ENCODE results near the gene OPHN1. TPM values are rescaled to one million over a fixed set of nuclear protein-coding genes. Genes with fewer than 3 reads are reported as not detected.

Gene OPHN1
- total RNA-seq, 1 donor from 2014 or later, result 3.7 TPM

DNA sequence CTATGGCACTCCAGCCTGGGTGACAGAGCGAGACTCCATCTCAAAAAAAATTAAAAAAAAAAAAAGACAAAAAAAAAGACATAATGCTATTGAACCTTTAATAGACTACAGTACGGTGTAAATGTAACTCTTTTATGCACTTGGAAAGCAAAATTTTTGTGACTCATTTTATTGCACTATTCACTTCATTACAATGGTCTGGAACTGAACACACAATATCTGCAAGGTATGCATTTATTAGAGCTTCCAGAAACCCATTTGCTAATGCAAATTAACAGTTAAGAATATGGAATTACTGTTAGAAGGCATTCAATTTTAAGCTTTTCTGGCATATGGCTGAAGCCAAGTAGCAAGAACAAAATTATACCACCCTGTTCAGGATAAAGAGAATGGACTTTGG, 176.3 kb downstream of the OPHN1 start:
- H2AFZ ChIP-seq (ENCODE audit: low read depth, low read length), result no peak overlapping the region
- H3K79me2 ChIP-seq (ENCODE audit: insufficient read depth, low read length), result no peaks in the 10 kb centered on the region
- H3K9me3 Mint-ChIP-seq (ENCODE audit: unreplicated experiment), result peaks cover 2% of the 10 kb centered on the region
- FAIRE-seq (peak; percentile 81), DNase-seq (ENCODE audit: low read depth) (no peak)
- H3K27me3 ChIP-seq (ENCODE audit: insufficient read depth, low read length), result no peaks in the 10 kb centered on the region
- H4K20me1 ChIP-seq (ENCODE audit: insufficient read depth, low read length), result no peaks in the 10 kb centered on the region
- H3K9ac ChIP-seq (ENCODE audit: low read length), result no peak overlapping the region
- H3K4me3 ChIP-seq (ENCODE audit: insufficient read depth, low read depth, low read length), result no peak overlapping the region
- no peaks in the 10 kb centered on the region for H3K4me1 Mint-ChIP-seq (ENCODE audit: low read depth, unreplicated experiment)
- H3K4me3 Mint-ChIP-seq (ENCODE audit: unreplicated experiment), result no peak overlapping the region
- H3K36me3 Mint-ChIP-seq (ENCODE audit: low read depth, unreplicated experiment), result no peaks in the 10 kb centered on the region
- TF ChIP-seq, protein P1, sequence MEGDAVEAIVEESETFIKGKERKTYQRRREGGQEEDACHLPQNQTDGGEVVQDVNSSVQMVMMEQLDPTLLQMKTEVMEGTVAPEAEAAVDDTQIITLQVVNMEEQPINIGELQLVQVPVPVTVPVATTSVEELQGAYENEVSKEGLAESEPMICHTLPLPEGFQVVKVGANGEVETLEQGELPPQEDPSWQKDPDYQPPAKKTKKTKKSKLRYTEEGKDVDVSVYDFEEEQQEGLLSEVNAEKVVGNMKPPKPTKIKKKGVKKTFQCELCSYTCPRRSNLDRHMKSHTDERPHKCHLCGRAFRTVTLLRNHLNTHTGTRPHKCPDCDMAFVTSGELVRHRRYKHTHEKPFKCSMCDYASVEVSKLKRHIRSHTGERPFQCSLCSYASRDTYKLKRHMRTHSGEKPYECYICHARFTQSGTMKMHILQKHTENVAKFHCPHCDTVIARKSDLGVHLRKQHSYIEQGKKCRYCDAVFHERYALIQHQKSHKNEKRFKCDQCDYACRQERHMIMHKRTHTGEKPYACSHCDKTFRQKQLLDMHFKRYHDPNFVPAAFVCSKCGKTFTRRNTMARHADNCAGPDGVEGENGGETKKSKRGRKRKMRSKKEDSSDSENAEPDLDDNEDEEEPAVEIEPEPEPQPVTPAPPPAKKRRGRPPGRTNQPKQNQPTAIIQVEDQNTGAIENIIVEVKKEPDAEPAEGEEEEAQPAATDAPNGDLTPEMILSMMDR (IDR thresholded peaks at IDR 0.05; ENCODE audit: insufficient read depth, low read depth, low read length), result no peak
- TF ChIP-seq EZH2 (IDR thresholded peaks at IDR 0.05; ENCODE audit: insufficient read depth, low read length), result no peak
- H3K4me2 ChIP-seq (ENCODE audit: low read length), result no peak overlapping the region
- H3K4me1 ChIP-seq (ENCODE audit: insufficient read depth, low read length), result no peaks in the 10 kb centered on the region
- H3K36me3 ChIP-seq (ENCODE audit: insufficient read depth, low read length), result no peaks in the 10 kb centered on the region
- H3K27me3 Mint-ChIP-seq (ENCODE audit: low read depth, unreplicated experiment), result no peaks in the 10 kb centered on the region
- H3K27ac Mint-ChIP-seq (ENCODE audit: unreplicated experiment), result no peak overlapping the region
- no peaks in the 10 kb centered on the region for H3K9me3 ChIP-seq (ENCODE audit: insufficient read depth, low read depth, low read length)
- no peak overlapping the region for H3K27ac ChIP-seq (ENCODE audit: low read depth, low read length)

DNA sequence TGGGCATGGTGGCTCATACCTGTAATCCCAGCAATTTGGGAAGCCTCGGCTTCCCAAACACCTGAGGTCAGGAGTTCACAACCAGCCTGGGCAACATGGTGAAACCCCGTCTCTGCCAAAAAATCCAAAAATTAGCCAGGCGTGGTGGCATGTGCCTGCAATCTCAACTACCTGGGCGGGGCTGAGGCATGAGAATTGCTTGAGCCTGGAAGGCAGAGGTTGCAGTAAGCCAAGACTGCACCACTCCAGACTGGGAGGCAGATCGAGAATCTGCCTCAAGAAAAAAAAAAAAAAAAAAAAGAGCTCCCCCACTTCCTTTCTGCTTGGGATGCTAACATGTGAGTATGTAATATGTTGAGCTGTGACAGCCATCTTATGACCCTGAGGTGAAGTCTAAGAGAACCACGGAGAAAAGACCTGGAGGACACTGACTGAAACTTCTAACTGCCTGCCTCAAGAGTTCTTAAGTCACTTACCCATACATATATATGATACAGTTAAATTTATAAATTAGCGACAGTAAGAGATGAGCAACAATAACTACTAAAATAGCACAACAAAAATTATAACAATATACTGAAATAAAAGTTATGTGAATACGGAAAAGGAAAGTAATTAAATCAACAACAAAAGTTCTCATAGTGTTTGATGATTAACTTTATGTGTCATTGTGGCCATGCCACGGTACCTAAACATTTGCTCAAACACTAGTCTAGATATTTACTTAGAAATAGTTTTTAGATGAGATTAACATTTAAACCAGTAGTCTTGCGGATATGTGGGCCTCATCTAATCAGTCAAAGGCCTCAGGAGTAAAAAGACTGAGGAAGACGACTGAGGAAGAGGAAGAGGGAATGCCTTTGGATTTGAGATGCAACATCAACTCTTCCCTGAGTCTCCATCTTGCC, 178.3 kb downstream of the OPHN1 start:
- Mint-ChIP-seq H3K4me1 (ENCODE audit: low read depth, unreplicated experiment) (no peaks in the 10 kb centered on the region), H3K27ac (ENCODE audit: unreplicated experiment) (no peak overlapping the region), H3K9me3 (ENCODE audit: unreplicated experiment) (peaks cover 2% of the 10 kb centered on the region), H3K27me3 (ENCODE audit: low read depth, unreplicated experiment) (no peaks in the 10 kb centered on the region), H3K36me3 (ENCODE audit: low read depth, unreplicated experiment) (no peaks in the 10 kb centered on the region), H3K4me3 (ENCODE audit: unreplicated experiment) (no peak overlapping the region)
- H3K9ac ChIP-seq (ENCODE audit: low read length), result no peak overlapping the region
- no peak overlapping the region for H3K4me3 ChIP-seq (ENCODE audit: insufficient read depth, low read depth, low read length)
- H3K27me3 ChIP-seq (ENCODE audit: insufficient read depth, low read length), result no peaks in the 10 kb centered on the region
- H3K79me2 ChIP-seq (ENCODE audit: insufficient read depth, low read length), result no peaks in the 10 kb centered on the region
- H3K27ac ChIP-seq (ENCODE audit: low read depth, low read length), result no peak overlapping the region
- H2AFZ ChIP-seq (ENCODE audit: low read depth, low read length), result no peak overlapping the region
- DNase-seq (ENCODE audit: low read depth) (no peak), FAIRE-seq (peak; percentile 70)
- no peaks in the 10 kb centered on the region for H3K36me3 ChIP-seq (ENCODE audit: insufficient read depth, low read length)
- H3K4me2 ChIP-seq (ENCODE audit: low read length), result no peak overlapping the region
- TF ChIP-seq EZH2 (IDR thresholded peaks at IDR 0.05; ENCODE audit: insufficient read depth, low read length), result no peak
- TF ChIP-seq, protein P1 (IDR thresholded peaks at IDR 0.05; ENCODE audit: insufficient read depth, low read depth, low read length), result no peak
- H4K20me1 ChIP-seq (ENCODE audit: insufficient read depth, low read length), result no peaks in the 10 kb centered on the region
- no peaks in the 10 kb centered on the region for H3K9me3 ChIP-seq (ENCODE audit: insufficient read depth, low read depth, low read length)
- H3K4me1 ChIP-seq (ENCODE audit: insufficient read depth, low read length), result no peaks in the 10 kb centered on the region

DNA sequence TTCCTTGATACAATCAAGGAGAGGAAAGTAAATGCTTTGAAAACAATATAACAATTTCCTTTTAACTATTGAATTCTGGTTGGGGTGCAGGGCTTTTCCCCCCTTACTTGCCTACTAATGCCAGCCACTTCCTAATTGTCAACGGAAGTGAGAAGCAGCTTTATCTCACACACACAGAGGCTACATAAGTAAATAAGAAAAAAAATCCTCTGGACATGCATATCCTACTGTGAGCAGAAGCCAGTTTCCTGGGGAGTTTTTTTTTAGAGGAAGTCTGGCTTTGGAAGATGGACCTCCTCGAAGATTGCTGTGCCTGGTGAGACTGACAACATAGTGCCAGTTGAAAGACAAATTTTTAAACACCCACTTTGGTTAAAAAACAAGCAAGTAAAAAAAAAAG, 180.6 kb downstream of the OPHN1 start:
- Histone ChIP-seq H3K9me3 (ENCODE audit: insufficient read depth, low read depth, low read length) (no peaks in the 10 kb centered on the region), H3K9ac (ENCODE audit: low read length) (no peak overlapping the region), H2AFZ (ENCODE audit: low read depth, low read length) (no peak overlapping the region), H3K4me1 (ENCODE audit: insufficient read depth, low read length) (no peaks in the 10 kb centered on the region), H3K36me3 (ENCODE audit: insufficient read depth, low read length) (no peaks in the 10 kb centered on the region), H3K27ac (ENCODE audit: low read depth, low read length) (no peak overlapping the region), H3K79me2 (ENCODE audit: insufficient read depth, low read length) (no peaks in the 10 kb centered on the region), H3K27me3 (ENCODE audit: insufficient read depth, low read length) (no peaks in the 10 kb centered on the region), H3K4me2 (ENCODE audit: low read length) (no peak overlapping the region), H3K4me3 (ENCODE audit: insufficient read depth, low read depth, low read length) (no peak overlapping the region), H4K20me1 (ENCODE audit: insufficient read depth, low read length) (no peaks in the 10 kb centered on the region)
- peaks cover 2% of the 10 kb centered on the region for H3K9me3 Mint-ChIP-seq (ENCODE audit: unreplicated experiment)
- FAIRE-seq (no peak), DNase-seq (ENCODE audit: low read depth) (no peak)
- H3K27ac Mint-ChIP-seq (ENCODE audit: unreplicated experiment), result no peak overlapping the region
- no peaks in the 10 kb centered on the region for H3K27me3 Mint-ChIP-seq (ENCODE audit: low read depth, unreplicated experiment)
- H3K4me3 Mint-ChIP-seq (ENCODE audit: unreplicated experiment), result no peak overlapping the region
- no peak for TF ChIP-seq EZH2 (IDR thresholded peaks at IDR 0.05; ENCODE audit: insufficient read depth, low read length)
- TF ChIP-seq, protein P1 (IDR thresholded peaks at IDR 0.05; ENCODE audit: insufficient read depth, low read depth, low read length), result no peak
- no peaks in the 10 kb centered on the region for H3K4me1 Mint-ChIP-seq (ENCODE audit: low read depth, unreplicated experiment)
- H3K36me3 Mint-ChIP-seq (ENCODE audit: low read depth, unreplicated experiment), result no peaks in the 10 kb centered on the region
